Measurements from ENCODE around the gene DNM3.

The DNM3 gene

DNA sequence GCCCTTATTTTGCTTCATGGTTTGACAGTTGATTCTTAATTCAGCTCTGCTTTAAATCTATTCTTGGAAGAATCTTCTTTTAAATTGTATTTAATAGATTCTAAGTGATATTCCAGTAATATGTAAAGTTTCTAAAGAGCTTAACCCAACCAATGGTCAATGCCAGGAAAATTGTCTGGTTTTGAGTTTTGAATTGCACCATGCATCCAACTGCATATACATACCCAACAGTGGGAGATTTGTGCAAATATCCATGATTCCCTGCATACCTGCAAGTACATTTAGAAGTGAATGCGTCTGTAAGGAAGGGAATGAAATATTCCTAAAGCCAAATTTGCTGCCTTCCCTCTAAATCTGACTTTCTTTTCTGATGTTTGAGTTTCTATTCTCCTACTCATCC lies 543.4 kb downstream of the DNM3 start:
- Histone ChIP-seq H3K4me3 (ENCODE audit: severe bottlenecking) (no peak overlapping the region), H3K4me1 (ENCODE audit: insufficient read depth, poor library complexity, severe bottlenecking) (no peaks in the 10 kb centered on the region), H3K36me3 (ENCODE audit: low read depth) (no peaks in the 10 kb centered on the region), H3K9me3 (ENCODE audit: severe bottlenecking) (no peaks in the 10 kb centered on the region), H3K27me3 (ENCODE audit: insufficient read depth, poor library complexity, severe bottlenecking) (no peaks in the 10 kb centered on the region), H3K27ac (ENCODE audit: poor library complexity, severe bottlenecking) (no peak overlapping the region)
- DNase-seq (ENCODE audit: low spot score) (no peak), ATAC-seq (ENCODE audit: low read depth) (no peak)
- TF ChIP-seq CTCF (IDR thresholded peaks at IDR 0.05; ENCODE audit: poor library complexity, severe bottlenecking): no peak

DNA sequence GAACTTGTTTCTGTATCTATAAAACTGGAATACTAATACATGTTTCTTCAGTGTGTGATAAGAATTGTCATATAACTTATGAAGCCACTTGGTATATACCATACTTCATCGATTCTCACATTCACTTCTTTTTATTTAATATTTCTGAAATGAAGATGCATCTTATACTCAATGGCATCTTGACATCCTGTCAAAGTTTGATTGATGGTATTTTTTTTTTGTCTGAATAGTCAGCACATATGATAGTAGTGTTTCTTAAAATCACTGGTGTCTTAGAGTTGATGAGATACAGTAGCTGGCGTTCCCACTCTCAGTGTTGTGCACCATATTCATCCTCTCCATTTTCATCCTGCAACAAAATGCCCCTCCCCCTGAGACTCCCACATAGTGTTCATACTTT lies 544.7 kb downstream of the DNM3 start:
- TF ChIP-seq CTCF (IDR thresholded peaks at IDR 0.05; ENCODE audit: poor library complexity, severe bottlenecking): no peak

DNA sequence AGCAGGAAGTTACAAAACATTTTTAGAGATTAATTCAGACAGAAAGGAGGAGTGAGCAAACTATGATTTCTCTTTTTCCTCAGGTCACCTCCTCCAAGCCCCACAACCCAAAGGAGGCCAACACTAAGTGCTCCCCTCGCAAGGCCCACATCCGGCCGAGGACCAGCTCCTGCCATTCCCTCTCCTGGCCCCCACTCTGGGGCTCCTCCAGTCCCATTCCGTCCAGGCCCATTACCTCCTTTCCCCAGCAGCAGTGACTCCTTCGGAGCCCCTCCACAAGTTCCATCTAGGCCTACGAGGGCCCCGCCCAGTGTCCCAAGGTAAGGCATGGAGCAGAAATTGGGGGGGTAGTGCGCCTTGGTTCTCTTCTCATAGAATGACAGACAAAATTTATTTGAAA lies 547.2 kb downstream of the DNM3 start:
- Histone ChIP-seq H3K27ac (ENCODE audit: poor library complexity, severe bottlenecking) (no peak overlapping the region), H3K9me3 (ENCODE audit: severe bottlenecking) (no peaks in the 10 kb centered on the region), H3K27me3 (ENCODE audit: insufficient read depth, poor library complexity, severe bottlenecking) (no peaks in the 10 kb centered on the region), H3K36me3 (ENCODE audit: low read depth) (no peaks in the 10 kb centered on the region), H3K4me3 (ENCODE audit: severe bottlenecking) (no peak overlapping the region), H3K4me1 (ENCODE audit: insufficient read depth, poor library complexity, severe bottlenecking) (no peaks in the 10 kb centered on the region)
- no peak for DNase-seq (ENCODE audit: low spot score)
- ATAC-seq (ENCODE audit: low read depth): no peak
- no peak for TF ChIP-seq CTCF (IDR thresholded peaks at IDR 0.05; ENCODE audit: poor library complexity, severe bottlenecking)

More for the DNA sequence above, 544.7 kb downstream of the DNM3 start:
- Histone ChIP-seq H3K27me3 (ENCODE audit: insufficient read depth, poor library complexity, severe bottlenecking) (no peaks in the 10 kb centered on the region), H3K36me3 (ENCODE audit: low read depth) (no peaks in the 10 kb centered on the region), H3K4me3 (ENCODE audit: severe bottlenecking) (no peak overlapping the region), H3K9me3 (ENCODE audit: severe bottlenecking) (no peaks in the 10 kb centered on the region), H3K27ac (ENCODE audit: poor library complexity, severe bottlenecking) (no peak overlapping the region), H3K4me1 (ENCODE audit: insufficient read depth, poor library complexity, severe bottlenecking) (no peaks in the 10 kb centered on the region)
- no peak for ATAC-seq (ENCODE audit: low read depth)
- DNase-seq (ENCODE audit: low spot score): no peak

- Histone ChIP-seq H3K27me3 (ENCODE audit: insufficient read depth, poor library complexity, severe bottlenecking) (no peaks in the 10 kb centered on the region), H3K9me3 (ENCODE audit: severe bottlenecking) (no peaks in the 10 kb centered on the region), H3K4me3 (ENCODE audit: severe bottlenecking) (no peak overlapping the region), H3K36me3 (ENCODE audit: low read depth) (no peaks in the 10 kb centered on the region), H3K4me1 (ENCODE audit: insufficient read depth, poor library complexity, severe bottlenecking) (no peaks in the 10 kb centered on the region), H3K27ac (ENCODE audit: poor library complexity, severe bottlenecking) (no peak overlapping the region)
- ATAC-seq (ENCODE audit: low read depth) (no peak), DNase-seq (ENCODE audit: low spot score) (no peak)
- TF ChIP-seq CTCF (IDR thresholded peaks at IDR 0.05; ENCODE audit: poor library complexity, severe bottlenecking): no peak
Observed at GRCh38 chr1:172390301-172390682, 549.0 kb downstream of the DNM3 start.

DNA sequence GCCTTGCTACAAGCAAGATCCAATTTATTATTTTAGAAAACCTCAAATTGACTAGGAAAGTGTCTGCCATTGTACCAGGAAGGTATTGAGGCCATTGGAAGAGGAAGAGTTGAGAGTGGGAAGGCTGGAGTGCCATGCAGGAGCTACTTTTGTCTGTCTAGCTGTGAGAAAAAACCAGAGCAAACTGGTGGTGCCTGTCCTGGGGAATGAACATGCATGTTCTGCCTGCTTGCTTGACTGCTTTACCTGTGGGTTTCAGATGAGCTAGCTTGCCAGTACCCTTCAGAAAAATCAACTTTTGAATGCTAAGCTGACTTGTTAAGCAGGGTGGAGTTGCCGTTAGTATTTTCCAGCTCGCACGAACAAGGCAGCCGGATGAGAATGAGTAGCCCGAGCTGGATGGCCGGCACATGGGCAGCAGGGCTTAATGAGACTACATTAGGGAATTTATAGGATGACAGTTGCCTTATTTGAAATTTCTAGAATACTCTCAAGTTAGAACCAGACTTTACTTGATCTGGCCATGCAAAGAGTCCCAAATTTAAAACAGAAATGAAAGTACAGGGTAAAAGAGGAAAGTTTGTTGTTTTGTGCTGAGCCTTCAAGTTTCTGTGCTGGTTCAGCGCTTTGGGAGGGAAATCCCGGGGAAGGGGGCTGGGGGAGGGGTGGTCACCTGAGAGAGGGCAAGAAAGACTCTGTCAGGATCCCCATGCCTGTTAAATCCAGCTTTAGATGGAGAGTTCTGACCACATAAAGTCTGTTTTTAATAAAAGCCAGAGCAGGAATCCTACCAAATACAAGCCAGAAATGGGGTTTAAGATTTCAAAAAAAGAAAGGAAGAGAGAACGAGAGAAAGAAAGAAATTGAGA lies 549.6 kb downstream of the DNM3 start:
- Histone ChIP-seq H3K36me3 (ENCODE audit: low read depth) (no peaks in the 10 kb centered on the region), H3K27me3 (ENCODE audit: insufficient read depth, poor library complexity, severe bottlenecking) (no peaks in the 10 kb centered on the region), H3K4me3 (ENCODE audit: severe bottlenecking) (no peak overlapping the region), H3K4me1 (ENCODE audit: insufficient read depth, poor library complexity, severe bottlenecking) (no peaks in the 10 kb centered on the region), H3K27ac (ENCODE audit: poor library complexity, severe bottlenecking) (no peak overlapping the region), H3K9me3 (ENCODE audit: severe bottlenecking) (no peaks in the 10 kb centered on the region)
- no peak for DNase-seq (ENCODE audit: low spot score)
- no peak for TF ChIP-seq CTCF (IDR thresholded peaks at IDR 0.05; ENCODE audit: poor library complexity, severe bottlenecking)
- ATAC-seq (ENCODE audit: low read depth): no peak
